ENCODE data around the gene PNMT.
A peak's percentile ranks its signal among the peaks of the same experiment; 100 is the strongest.

PNMT gene

GRCh38 chr17:39633570-39634183 is 34.6 kb upstream of the PNMT start:
- DNase-seq (ENCODE audit: low read depth) = no peak

DNA sequence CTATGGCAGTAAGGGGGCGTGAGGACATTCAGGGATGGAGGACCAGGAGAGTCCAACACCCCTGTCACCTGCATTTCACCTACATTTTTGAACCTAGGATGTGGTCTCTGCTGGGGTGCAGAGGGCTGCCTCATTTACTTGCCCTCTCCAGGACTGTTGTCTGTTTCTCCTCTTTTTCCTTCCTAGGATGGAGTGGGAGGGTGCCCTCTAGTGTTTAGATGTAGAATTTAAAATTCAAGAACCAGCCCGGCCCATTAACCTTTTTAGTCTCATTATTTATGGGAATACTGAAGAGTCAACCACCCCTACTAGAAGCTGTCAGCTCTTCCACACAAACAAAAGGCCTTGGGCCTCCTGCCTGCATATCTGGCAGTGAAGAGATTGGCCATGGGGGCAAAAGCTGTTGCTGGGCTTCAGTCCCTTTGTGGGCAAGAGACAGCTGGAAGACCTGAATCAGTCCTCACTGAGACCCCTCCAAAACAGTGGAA is 33.8 kb upstream of the PNMT start:
- DNase-seq (ENCODE audit: low read depth) = no peak

DNA sequence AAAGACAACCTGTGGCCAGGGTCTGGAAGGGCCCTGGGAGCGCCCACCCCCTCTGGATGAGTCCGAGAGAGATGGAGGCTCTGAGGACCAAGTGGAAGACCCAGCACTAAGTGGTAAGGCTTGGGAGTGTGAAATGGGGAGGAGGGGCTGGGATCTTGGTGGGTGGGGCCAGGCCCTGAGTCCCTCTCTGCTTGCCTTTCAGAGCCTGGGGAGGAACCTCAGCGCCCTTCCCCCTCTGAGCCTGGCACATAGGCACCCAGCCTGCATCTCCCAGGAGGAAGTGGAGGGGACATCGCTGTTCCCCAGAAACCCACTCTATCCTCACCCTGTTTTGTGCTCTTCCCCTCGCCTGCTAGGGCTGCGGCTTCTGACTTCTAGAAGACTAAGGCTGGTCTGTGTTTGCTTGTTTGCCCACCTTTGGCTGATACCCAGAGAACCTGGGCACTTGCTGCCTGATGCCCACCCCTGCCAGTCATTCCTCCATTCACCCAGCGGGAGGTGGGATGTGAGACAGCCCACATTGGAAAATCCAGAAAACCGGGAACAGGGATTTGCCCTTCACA is 32.6 kb upstream of the PNMT start:
- no peak for DNase-seq (ENCODE audit: low read depth)

DNA sequence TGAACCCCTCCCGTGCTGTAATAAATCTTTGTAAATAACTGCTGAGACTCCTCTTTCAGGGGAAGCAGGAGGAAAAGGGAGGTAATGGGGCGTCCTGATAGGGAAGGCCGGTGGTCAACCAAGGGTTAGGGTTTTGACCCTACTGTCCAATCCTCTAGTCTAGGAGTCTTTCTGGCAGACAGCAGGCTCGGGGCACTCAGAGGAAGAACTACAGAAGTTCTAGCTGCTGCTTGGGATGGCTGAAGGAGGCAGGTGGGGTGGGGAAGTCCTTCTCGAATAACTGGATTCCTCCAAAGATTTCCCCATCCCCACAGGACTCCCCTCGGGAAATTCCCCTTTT is 31.7 kb upstream of the PNMT start:
- DNase-seq (ENCODE audit: low read depth) = no peak

DNA sequence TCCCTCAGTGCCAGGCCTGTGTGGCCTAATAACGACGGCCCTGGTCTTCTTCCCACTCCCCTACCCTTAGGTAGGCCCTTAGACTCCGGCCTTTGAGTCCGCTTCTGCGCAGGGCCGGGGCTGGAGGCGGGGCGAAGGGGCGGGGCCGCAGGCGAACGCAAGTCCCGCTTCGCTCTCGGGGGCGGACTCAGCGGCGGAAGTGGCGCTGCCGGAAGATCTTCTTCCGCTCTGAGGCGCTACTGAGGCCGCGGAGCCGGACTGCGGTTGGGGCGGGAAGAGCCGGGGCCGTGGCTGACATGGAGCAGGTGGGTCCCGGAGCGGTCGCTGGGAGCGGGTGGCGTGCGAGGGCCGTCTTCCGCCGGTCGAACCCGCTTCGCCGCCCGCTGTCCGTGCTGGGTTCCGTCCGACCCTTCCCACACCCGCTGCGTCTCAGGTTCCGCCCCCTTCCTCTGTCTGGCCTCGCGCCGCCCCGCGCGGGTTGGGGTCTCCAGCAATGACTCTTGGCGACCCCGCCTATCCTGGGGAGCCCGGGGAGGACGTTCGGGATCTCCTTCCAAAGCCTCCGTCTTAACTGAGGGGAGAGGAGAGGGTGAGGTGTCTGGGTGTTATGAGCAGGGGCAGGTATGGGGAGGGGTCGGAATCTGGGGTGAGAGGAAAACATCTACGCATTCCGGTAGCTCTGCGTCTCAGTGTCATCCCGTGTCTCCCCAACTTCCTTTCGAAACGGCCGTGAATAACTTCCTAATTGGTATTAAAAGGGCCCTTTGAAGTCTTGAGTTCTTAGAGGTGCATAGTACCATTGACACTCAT is 31.1 kb upstream of the PNMT start, which contains the start of gene STARD3:
Gene STARD3 (plus strand): TSS at position 218 of the 810 bp plus-strand sequence. CDS start 16,388 bp downstream, outside the sequence.
- DNase-seq (ENCODE audit: low read depth) = peak; percentile 86

DNA sequence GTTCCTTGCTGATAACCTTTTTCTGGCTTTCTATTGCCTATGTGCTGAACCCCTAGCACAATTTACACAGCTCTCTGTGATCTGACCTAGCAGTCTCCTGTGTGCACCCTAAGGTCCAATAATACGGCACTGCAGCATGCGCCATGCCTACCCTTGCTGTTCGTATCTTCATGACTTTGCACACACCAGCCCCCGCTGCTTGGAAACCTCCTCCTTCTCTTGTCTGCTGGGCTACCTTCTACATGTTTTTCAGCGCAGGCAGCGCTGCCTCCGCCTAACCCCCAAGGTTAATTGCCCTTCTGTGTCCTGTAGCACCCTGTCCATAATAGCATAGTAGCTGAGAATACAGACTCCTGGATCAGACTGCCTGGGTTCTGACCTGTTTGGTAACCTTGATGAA is 29.9 kb upstream of the PNMT start:
- DNase-seq (ENCODE audit: low read depth) = no peak

- DNase-seq (ENCODE audit: low read depth) = no peak
These were observed 29.2 kb upstream of the PNMT start for GRCh38 chr17:39639043-39639442.

GRCh38 chr17:39639566-39640458 is 28.4 kb upstream of the PNMT start:
- no peak for DNase-seq (ENCODE audit: low read depth)

DNA sequence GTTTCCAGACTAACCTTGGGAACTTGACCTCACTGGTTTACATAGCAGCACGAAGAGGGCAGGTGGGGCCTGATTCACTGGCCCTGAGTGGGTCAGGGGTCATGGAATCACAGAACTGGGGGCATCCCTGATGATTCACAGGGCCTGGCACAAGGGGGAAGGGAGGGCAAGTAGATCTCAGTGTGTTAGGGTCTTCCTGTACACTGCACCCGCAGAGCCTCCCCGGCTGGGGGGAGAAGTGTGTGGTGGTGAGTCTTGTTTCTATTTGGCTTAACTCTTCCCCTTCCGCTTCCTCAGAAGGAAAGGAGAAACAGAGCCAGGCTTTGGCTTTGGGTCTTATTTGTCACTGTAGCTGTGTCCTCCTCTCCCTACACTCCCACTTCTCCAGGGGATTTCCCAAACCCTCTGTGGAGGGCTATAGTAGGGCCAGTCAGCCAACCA is 27.6 kb upstream of the PNMT start:
- no peak for DNase-seq (ENCODE audit: low read depth)

- no peak for DNase-seq (ENCODE audit: low read depth)
These were observed 27.2 kb upstream of the PNMT start for GRCh38 chr17:39641097-39641496.

DNA sequence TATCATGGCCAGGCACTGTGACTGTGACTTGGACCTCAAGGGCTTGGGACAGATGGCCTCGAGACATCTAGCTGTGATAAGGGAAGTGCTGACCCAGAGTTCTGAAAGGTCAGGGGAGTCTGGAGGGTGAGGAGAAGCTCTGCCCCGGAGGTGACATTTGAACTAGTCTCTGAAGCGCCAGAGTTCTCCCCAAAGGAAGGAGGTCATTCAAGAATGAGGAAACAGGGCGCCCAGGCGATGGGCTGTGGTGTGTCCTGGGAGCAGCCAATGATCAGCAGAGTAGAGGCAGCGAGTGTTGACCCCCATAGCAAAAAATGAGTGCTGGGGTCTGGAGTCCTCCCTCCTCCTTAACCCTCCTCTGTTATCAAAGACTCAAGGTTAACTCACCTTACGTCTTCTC is 26.4 kb upstream of the PNMT start:
- no peak for DNase-seq (ENCODE audit: low read depth)

- DNase-seq (ENCODE audit: low read depth) = no peak
These were observed 25.8 kb upstream of the PNMT start for GRCh38 chr17:39642291-39643074.

DNA sequence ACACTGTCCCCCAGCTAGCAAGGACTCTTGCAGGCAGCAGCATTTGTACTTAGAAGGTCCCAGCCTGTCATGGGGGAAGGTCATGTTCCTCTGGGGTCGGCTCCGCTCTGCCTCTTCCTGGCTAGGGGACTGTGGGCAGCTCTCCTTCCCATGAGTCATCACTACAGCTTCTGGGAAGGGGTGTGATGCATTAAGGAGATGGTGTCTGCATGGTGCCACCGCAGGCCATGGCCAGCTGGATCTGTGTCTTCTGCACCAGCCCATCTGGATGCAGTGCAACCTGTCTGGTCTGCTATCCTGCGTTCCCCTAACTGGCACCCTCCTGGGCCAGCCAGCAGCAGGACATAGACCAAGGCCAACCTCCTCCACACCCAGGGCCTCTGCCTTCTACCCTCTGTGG is 25.0 kb upstream of the PNMT start:
- no peak for DNase-seq (ENCODE audit: low read depth)

- no peak for DNase-seq (ENCODE audit: low read depth)
These were observed 21.0 kb upstream of the PNMT start for GRCh38 chr17:39647256-39647655.

GRCh38 chr17:39648616-39649366 is 19.5 kb upstream of the PNMT start:
- DNase-seq (ENCODE audit: low read depth) = no peak

DNA sequence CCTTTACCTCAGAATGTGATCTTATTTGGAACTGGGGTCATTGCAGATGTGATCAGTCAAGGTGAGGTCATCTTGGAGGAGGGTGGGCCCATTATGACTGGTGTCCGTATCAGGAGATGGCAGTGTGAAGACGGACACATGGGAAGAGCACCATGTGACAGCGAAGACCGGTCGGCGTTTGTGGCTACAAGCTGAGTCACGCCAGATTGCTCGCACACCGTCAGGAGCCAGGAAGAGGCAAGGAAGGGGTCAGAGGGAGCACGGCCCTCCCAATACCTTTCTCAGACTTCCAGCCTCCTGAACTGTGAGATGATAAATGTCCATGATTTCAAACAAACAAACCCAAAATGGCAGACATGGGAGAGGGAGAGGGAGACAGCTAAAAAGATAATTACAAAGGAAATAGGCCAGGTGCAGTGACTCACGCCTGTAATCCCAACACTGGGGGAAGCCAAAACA is 18.1 kb upstream of the PNMT start:
- no peak for DNase-seq (ENCODE audit: low read depth)

DNA sequence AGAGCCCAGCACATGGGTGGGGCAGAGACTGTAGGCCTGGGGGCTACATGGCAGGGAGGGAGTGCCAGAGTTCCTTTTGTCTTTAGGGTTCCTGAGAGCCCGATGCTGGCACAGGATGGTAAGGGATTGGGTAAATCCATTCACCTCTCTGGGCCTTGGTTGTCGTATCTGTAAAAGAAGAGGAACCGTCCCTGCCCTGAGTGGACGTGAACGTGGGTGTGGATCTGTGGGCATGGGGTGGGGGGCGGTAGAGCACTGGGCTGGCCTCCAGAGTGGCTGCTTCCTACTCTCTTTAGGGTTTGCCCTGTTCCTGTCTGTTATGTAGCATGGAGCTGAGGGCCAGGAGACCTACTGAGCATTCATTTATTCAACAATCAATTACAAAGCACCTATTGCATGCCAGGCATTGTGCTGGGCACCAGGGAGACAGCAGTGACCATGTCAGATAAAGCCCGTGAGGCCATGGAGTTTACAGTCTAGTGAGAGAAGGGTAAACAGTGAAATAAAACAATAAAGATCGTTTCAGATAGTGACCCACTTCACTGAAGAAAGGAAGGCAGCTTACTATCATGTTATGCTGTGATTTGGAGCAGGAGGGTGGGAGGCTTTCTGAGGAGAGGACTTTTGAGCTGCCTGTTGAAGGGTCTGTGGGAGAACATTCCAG is 16.2 kb upstream of the PNMT start:
- no peak for DNase-seq (ENCODE audit: low read depth)

GRCh38 chr17:39652587-39653315 is 15.5 kb upstream of the PNMT start:
- no peak for DNase-seq (ENCODE audit: low read depth)

DNA sequence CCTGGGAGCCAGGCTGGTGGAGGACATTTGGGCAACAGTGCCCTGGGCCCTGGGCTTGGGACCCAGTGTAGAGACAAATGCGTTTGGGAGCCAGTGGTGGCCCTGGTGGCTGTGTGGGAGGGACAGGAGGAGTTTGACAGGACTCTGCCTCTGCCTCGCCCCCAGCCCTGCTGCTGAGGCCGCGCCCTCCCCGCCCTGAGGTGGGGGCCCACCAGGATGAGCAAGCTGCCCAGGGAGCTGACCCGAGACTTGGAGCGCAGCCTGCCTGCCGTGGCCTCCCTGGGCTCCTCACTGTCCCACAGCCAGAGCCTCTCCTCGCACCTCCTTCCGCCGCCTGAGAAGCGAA is 15.0 kb upstream of the PNMT start:
- no peak for DNase-seq (ENCODE audit: low read depth)

Data from stimulated activated CD8-positive, alpha-beta memory T cell treated with anti-CD3 and anti-CD28 coated beads, Interleukin-15, amount 100 ng/mL, for 24 hours (primary cell).